SH-SY5Y (cell line): ENCODE results near the gene CAAP1.

Source experiments
- GATA2 ChIP-seq: IDR thresholded peaks from 2 replicates; pipeline ENCODE4 v1.6.1; 2011; ENCODE audit warnings: mild to moderate bottlenecking, low read depth, low read length
- GATA3 ChIP-seq: IDR thresholded peaks from 2 replicates; pipeline ENCODE4 v1.6.1; 2011; ENCODE audit warnings: low read depth, mild to moderate bottlenecking, low read length, moderate library complexity

CAAP1 gene

GRCh38 chr9:26892251-26893029 lies at the start of gene CAAP1:
Gene CAAP1, minus strand, starts transcription at chr9:26892802. Its CDS starts 87 bp downstream, at chr9:26892715.
- TF ChIP-seq GATA3 (no peak), GATA2 (no peak)

GRCh38 chr9:26940779-26941178 lies 48.2 kb upstream of the CAAP1 start:
- TF ChIP-seq GATA3 = no peak
- TF ChIP-seq GATA2 = no peak

- no peak for TF ChIP-seq GATA2
- TF ChIP-seq GATA3 = no peak
These were observed 47.5 kb upstream of the CAAP1 start for GRCh38 chr9:26939955-26940711.

DNA sequence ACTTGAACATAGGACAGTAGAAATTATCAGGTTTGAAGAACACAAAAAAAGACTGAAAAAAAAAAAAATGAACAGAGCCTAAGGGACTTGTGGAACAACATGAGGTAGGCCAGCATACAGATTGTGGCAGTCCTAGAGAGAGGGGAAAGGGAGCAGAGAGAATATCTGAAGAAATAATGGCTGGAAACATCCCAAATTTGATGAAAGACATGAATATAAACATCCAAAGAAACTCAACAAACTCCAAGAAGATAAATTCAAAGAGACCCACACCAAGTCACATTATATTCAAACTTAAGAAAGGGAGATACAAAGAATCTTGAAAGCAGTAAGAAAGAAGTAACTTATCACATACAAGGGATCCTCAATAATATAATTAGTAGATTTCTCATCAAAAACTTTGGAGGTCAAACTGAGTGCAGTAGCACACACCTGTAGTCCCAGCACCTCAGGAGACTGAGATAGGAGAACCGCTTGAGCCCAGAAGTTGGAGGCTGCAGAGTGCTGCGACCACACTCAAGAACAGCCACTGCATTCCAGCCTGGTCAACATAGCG lies 45.3 kb upstream of the CAAP1 start:
- no peak for TF ChIP-seq GATA3
- no peak for TF ChIP-seq GATA2

DNA sequence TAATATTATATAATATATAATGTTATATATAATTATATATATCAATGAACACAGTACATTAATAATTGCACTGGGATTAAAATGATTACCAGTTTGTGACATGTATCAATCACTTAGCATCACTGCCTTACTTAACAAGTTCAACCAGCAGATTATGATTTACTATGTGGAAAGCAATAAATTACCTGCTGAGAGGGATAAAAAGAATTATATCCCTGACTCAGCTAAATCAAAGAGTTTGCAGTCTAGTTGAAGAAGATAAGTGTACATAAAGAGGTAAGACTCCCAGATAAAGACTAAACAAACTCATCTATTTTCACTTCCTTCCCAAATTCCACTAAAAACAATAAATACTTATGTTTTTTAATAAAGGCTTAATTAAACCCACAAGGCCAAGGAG lies 43.2 kb upstream of the CAAP1 start:
- TF ChIP-seq GATA2 (no peak), GATA3 (no peak)

DNA sequence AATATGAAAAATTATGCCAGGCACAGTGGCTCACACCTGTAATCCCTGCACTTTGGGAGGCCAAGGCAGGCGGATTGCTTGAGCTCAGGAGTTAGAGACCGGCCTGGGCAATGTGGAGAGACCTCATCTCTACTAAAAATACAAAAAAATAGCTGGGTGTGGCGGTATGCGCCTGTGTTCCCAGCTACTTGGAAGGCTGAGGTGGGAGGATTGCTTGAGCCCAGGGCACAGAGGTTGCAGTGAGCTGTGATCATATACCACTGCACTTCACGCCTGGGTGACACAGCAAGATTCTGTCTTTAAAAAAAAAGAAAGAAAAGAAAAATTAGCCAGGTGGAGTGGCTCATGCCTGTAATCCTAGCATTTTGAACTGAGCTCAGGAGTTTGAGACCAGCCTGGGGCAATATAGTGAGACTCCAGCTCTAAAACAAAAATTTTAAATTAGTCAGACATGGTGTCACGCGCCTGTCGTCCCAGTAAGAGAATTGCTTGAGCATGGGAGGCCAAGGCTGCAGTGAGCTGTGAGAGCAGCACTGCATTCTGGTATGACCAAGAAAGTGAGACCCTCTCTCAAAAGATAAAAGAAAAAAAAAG lies 36.4 kb upstream of the CAAP1 start:
- TF ChIP-seq GATA3 = no peak
- no peak for TF ChIP-seq GATA2

DNA sequence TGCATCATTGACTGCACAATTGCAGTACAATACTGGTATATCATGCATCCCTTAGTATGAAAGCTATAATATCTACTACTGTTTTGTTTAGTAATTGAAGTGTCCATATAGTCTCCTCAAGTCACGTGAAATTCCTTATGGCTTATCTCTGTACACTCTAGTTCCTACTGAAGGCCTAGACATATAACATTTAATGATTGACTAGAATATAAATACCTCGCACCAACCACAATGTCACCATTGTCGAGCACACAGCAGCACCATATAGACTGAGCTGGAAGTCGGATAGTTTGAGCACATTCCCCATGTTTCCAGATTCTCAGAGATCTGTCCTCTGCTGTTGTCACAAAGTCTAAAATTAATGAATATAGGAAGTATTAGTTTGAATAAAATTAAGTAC lies 33.0 kb upstream of the CAAP1 start:
- no peak for TF ChIP-seq GATA2
- no peak for TF ChIP-seq GATA3

- no peak for TF ChIP-seq GATA3
- TF ChIP-seq GATA2 = no peak
These were observed 27.1 kb upstream of the CAAP1 start for GRCh38 chr9:26919698-26920097.

- TF ChIP-seq GATA2 (no peak), GATA3 (no peak)
These were observed 20.6 kb upstream of the CAAP1 start for GRCh38 chr9:26913138-26913668.

DNA sequence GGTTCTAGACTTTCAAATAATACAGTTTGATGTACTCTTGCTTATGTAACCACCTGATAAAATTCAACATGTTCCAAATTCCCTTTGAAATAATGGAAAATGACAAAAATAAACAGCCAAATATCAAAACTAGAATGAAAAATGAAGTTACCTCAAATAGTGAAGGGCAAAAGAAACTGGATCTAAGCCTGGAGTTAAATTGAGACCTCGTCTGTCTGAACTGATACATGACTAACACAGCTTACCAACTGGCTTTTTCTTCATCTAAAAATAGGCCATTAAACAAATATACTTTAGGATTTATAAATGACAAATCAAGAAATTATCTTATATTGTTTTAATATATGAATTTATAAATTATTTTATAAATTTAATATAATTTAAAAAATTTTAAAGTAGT lies 12.1 kb upstream of the CAAP1 start:
- TF ChIP-seq GATA3 (no peak), GATA2 (no peak)

DNA sequence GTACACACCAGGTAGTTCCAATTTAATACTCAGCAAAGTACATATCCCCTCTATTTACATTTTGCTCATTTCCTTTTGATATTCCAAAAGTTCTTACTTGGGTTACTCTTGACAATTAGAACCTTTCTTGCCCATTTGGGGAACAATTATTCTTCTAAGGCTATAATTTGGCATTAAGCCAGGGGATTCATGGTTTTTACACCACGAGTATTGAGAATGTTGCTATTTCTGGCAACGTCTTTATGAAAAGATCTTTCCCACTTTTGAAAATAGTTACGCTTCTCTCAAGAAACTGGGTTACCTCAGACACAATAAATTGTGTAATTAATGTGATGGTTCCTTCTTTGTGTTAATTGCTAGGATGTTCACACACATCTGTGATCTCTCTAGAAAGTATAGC lies 11.5 kb upstream of the CAAP1 start:
- TF ChIP-seq GATA2 = no peak
- no peak for TF ChIP-seq GATA3

DNA sequence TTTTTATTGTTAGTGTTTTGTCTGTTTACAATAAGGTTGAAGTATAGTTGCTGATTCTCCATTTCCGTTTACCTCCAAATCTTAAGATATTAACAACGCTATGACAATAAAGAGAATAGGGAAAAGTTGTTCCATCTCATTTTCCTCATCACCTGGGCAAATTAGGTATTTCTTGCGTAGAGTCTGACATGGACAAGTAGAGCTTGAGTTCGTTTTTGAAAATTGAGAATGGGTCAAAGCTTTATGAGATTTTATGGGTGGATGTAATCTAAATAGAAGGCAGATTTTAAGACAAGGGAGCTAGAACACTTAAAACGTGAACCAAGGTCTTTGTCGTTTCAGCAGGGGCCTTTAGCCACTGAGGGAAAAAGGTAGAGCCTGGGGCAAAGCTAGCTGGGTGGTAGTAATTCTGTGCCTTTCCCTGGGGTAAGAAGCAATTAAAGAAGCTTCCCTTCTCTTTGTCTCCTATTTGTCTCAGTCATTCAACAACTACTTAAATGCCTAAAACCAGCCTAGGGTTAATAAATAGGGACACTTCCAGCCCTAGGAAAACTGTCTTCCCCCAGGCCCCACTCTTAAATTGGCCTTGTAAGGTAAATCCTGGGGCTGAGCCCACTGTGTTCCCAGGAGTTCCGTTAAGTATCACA lies 551 bp upstream of the CAAP1 start:
- TF ChIP-seq GATA3 (no peak), GATA2 (no peak)

DNA sequence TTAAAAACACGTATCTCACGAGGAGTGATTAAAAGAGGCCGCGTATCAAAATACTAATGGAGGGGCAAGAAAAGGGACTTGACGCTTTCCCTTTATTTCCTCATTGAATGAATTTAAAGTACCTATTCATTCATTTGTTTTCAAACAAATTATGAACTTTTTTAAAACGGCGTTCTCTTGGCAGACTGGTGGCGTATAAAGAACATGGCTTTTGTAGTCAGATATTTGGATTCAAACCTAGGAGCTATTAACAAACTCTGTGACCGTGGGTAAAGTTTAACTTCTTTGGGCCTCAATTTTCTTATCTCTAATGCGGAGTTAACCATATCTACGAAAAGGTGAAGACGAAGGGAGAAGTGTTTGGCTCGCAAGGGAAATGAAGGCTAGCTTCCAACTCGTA lies 876 bp downstream of the CAAP1 start:
- TF ChIP-seq GATA3 (no peak), GATA2 (no peak)

DNA sequence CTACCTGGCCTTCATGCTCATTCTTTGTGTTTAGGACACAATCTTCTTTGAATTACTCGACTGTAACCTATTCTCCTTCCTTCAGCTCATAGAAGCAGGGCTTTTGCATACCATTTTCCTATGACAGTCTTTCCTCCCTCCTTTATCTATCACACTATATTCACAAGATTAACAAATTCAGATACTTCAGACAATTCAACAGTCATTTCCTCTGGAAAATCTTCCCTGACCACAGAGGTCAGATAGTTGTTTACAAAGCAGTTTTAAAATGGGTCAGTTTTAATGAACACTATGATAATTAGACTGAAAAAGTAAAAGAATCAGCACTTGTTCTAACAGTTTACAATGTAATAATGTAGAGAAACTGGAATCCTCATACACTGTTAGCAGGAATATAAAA lies 4.3 kb downstream of the CAAP1 start:
- TF ChIP-seq GATA2 (no peak), GATA3 (no peak)
